Fibroblast of lung (primary cell): ENCODE measurements around the gene SLAMF8.

Experiments used
- CTCF ChIP-seq, 2 donors: IDR thresholded peaks in 1 of 2; conservative IDR thresholded peaks in 1 of 2; 1 replicate in 1 of 2; 2 replicates in 1 of 2; pipeline ENCODE4 v1.5.1; 2011 to 2012; ENCODE audit warnings: low read length in 2 of 2, control low read depth in 1 of 2, inconsistent platforms in 1 of 2, low read depth in 1 of 2, mild to moderate bottlenecking in 1 of 2
- EZH2 ChIP-seq: IDR thresholded peaks from 2 replicates; pipeline ENCODE4 v1.5.1; 2012; ENCODE audit warnings: low read length, control low read depth, mild to moderate bottlenecking; ENCODE audit errors: missing control alignments

GRCh38 chr1:159823406-159823805, 3.3 kb upstream of the SLAMF8 start:
- TF ChIP-seq CTCF (conservative IDR thresholded peaks at IDR 0.05 in 1 of 2, IDR thresholded peaks at IDR 0.05 in 1 of 2; ENCODE audit: low read depth in 1 of 2, low read length in 2 of 2) (no peak), EZH2 (no peak)
